GM12892 (cell line): ENCODE data around the gene CBFA2T2.

Experiments used
- POLR2A ChIP-seq: IDR thresholded peaks from 2 replicates; pipeline ENCODE4 v1.6.1; 2011; ENCODE audit warnings: low read depth, low read length, control low read depth
- POLR2AphosphoS5 ChIP-seq: IDR thresholded peaks from 2 replicates; pipeline ENCODE4 v1.6.1; 2011; ENCODE audit warnings: low read depth, low read length, control low read depth

DNA sequence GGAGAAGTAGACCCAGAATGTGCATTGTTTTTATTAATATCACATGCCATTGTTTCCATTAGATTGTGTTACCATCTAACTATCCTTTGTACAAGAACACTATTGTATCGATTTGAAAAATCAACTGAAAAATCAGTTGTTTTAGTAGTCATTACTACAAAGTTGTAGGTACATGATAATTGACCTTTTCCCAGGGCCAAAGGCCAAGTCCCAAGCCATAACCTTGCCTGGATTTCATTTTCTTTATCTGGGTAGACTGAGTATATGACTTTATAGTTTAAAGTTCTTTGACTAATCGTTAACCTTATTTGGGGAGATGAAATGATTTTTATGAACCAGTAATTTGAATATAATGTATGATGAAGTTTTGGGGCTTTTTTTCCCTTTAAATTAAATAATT lies 93.2 kb downstream of the CBFA2T2 start:
- TF ChIP-seq POLR2A (no peak), POLR2AphosphoS5 (no peak)
